PC-9 (cell line): ENCODE results near the gene ATG2A. TPM values are rescaled to one million over a fixed set of nuclear protein-coding genes. Genes with fewer than 3 reads are reported as not detected.

Source experiments
- BruUV-seq: library from RNA; stranded (reverse); fragments of 400-500 nt; replicated peaks from 2 replicates; lab custom pipeline; 2021; lab: Mats Ljungman, UMichigan
- CTCF ChIA-PET: fragments of 300-600 bp; sonication (Branson Sonifier 250); formaldehyde crosslinking; loops from one replicate; lab custom pipeline; 2022; ENCODE audit warnings: antibody characterized with exemption; lab: Charles Lee
- POLR2A ChIA-PET: fragments of 300-600 bp; sonication (Branson Sonifier 250); formaldehyde crosslinking; loops from one replicate; lab custom pipeline; 2022; ENCODE audit warnings: antibody characterized with exemption; ENCODE audit not compliant: unreplicated experiment; lab: Charles Lee
- DNase-seq, 2 experiments: peaks; one replicate each; pipeline versions ENCODE4 v3.0.0 to v3.0.0-alpha.2; 2015 to 2022; ENCODE audit warnings: mixed read lengths in 1 of 2
- H2AFZ ChIP-seq: fragments of 200-600 bp; sonication (generic); 2 replicates; pipeline ENCODE4 v1.8.1; 2017; ENCODE audit warnings: antibody characterized with exemption
- H3F3A ChIP-seq: fragments of 200-600 bp; sonication (generic); 2 replicates; pipeline ENCODE4 v1.8.1; 2017; ENCODE audit warnings: antibody characterized with exemption, mild to moderate bottlenecking, low read depth; ENCODE audit not compliant: insufficient read depth
- H3K27ac ChIP-seq: fragments of 200-600 bp; sonication (generic); 2 replicates; pipeline ENCODE4 v1.6.1; 2016; ENCODE audit warnings: mixed run types
- H3K27me3 ChIP-seq: fragments of 200-600 bp; sonication (generic); 2 replicates; pipeline ENCODE4 v1.6.1; 2016; ENCODE audit warnings: low read depth, mixed run types; ENCODE audit not compliant: insufficient read depth
- H3K36me3 ChIP-seq: fragments of 200-600 bp; sonication (generic); 2 replicates; pipeline ENCODE4 v1.6.1; 2016; ENCODE audit warnings: low read depth, mixed run types
- H3K4me1 ChIP-seq: fragments of 200-600 bp; sonication (generic); replicated peaks from 2 replicates; pipeline ENCODE4 v1.6.1; 2016; ENCODE audit warnings: mixed run types; ENCODE audit not compliant: insufficient read depth
- H3K4me2 ChIP-seq: fragments of 200-600 bp; sonication (generic); 2 replicates; pipeline ENCODE4 v1.6.1; 2017; ENCODE audit warnings: mixed run types
- H3K4me3 ChIP-seq: fragments of 200-600 bp; sonication (generic); 2 replicates; pipeline ENCODE4 v1.6.1; 2016; ENCODE audit warnings: mixed run types
- H3K79me2 ChIP-seq: fragments of 200-600 bp; sonication (generic); 2 replicates; pipeline ENCODE4 v1.6.1; 2017; ENCODE audit warnings: low read depth, mixed run types
- H3K9me2 ChIP-seq: fragments of 200-600 bp; sonication (generic); 2 replicates; pipeline ENCODE4 v1.8.1; 2017; ENCODE audit warnings: mild to moderate bottlenecking; ENCODE audit not compliant: insufficient read depth
- H3K9me3 ChIP-seq: fragments of 200-600 bp; sonication (generic); 2 replicates; pipeline ENCODE4 v1.8.1; 2016; ENCODE audit warnings: low read depth; ENCODE audit not compliant: insufficient read depth
- H4K20me1 ChIP-seq: fragments of 200-600 bp; sonication (generic); 2 replicates; pipeline ENCODE4 v1.8.1; 2017; ENCODE audit not compliant: insufficient read depth
- CTCF ChIP-seq: fragments of 200-600 bp; sonication (generic); conservative IDR thresholded peaks from 2 replicates; pipeline ENCODE4 v1.6.1; 2017; ENCODE audit warnings: mixed run types, antibody characterized with exemption, mild to moderate bottlenecking, moderate library complexity
- EZH2 ChIP-seq: fragments of 200-600 bp; sonication (generic); IDR thresholded peaks from 2 replicates; pipeline ENCODE4 v1.8.0; 2017; ENCODE audit warnings: antibody characterized with exemption, low read depth
- intact Hi-C: fragments of 100-400 bp; cut with micrococcal nuclease; formaldehyde crosslinking; loops from one replicate; pipeline ENCODE4 v1.10.0; 2022; ENCODE audit not compliant: unreplicated experiment
- total RNA-seq: library from RNA; stranded (reverse); gene quantifications from 2 replicates; pipeline ENCODE4 v1.2.3, GENCODE V29; 2021

Gene ATG2A
- total RNA-seq, 1 experiment from 2014 or later = 48.2 TPM

DNA sequence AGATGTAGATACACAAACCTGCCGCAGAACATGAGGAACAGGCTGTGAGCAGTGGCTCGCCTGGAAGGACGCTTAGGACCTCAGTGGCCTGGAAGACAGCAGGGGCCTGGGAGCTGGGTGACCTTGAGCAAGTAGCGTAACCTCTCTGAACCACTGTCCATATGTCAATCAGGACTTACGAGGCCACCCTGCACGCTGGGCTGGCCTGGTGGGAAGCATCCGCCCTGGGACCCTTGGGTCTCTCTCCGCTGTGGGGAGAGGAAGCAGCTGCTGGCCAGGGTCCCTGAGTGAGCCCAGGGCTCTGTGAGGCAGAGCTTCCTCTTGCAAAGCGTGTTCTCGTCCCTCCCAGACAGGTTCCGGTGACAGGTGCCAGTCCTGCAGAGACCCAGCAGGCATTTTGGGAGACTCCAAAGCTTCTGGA, 24.6 kb downstream of the ATG2A start:
- H4K20me1 ChIP-seq = 0 out of 2 replicates have a peak, but pooled peaks cover 4% of the 10 kb centered on the region
- H2AFZ ChIP-seq = no peak overlapping the region
- no TSS peak for BruUV-seq
- no peak for DNase-seq
- ChIA-PET CTCF (no interaction called here), POLR2A (interaction anchor here (0.5 kb wide), 1 partner anchor 219 kb away, joined by 3 read pairs; the partner anchor contains the start of gene TM7SF2)
- no peaks in the 10 kb centered on the region for H3K79me2 ChIP-seq
- TF ChIP-seq CTCF (no peak), EZH2 (no peak)
- no peaks in the 10 kb centered on the region for H3K9me2 ChIP-seq
- H3K4me1 ChIP-seq = peaks cover 12% of the 10 kb centered on the region
- no peaks in the 10 kb centered on the region for H3K9me3 ChIP-seq
- H3K27ac ChIP-seq = no peak overlapping the region
- H3F3A ChIP-seq = peaks cover 15% of the 10 kb centered on the region; the same call in 1 of the 2 replicates
- H3K27me3 ChIP-seq = no peaks in the 10 kb centered on the region
- no peak overlapping the region for H3K4me2 ChIP-seq
- H3K4me3 ChIP-seq = no peak overlapping the region
- intact Hi-C loops = no loop called here
- no peaks in the 10 kb centered on the region for H3K36me3 ChIP-seq

GRCh38 chr11:64891880-64892279, 25.1 kb downstream of the ATG2A start:
- CTCF ChIA-PET = interaction anchor here (0.6 kb wide), 2 partner anchors 44 to 461 kb away, joined by 3 to 4 read pairs; no protein-coding TSS in a partner anchor
- Histone ChIP-seq H3K9me2 (no peaks in the 10 kb centered on the region), H3K36me3 (no peaks in the 10 kb centered on the region), H3K4me2 (no peak overlapping the region), H3K4me3 (no peak overlapping the region), H3K9me3 (no peaks in the 10 kb centered on the region), H3K4me1 (peaks cover 12% of the 10 kb centered on the region), H2AFZ (no peak overlapping the region), H3K27ac (no peak overlapping the region), H3F3A (peaks cover 21% of the 10 kb centered on the region; the same call in 1 of the 2 replicates), H3K27me3 (no peaks in the 10 kb centered on the region), H4K20me1 (0 out of 2 replicates have a peak, but pooled peaks cover 4% of the 10 kb centered on the region), H3K79me2 (no peaks in the 10 kb centered on the region)
- no TSS peak for BruUV-seq
- TF ChIP-seq CTCF = no peak
- TF ChIP-seq EZH2 = no peak
- POLR2A ChIA-PET = no interaction called here
- DNase-seq = no peak
- intact Hi-C loops = no loop called here

GRCh38 chr11:64891215-64891848, 25.7 kb downstream of the ATG2A start:
- Histone ChIP-seq H3K27ac (no peak overlapping the region), H3K4me1 (peaks cover 13% of the 10 kb centered on the region), H3K4me2 (no peak overlapping the region), H4K20me1 (0 out of 2 replicates have a peak, but pooled peaks cover under 1% of the 10 kb centered on the region), H3K9me2 (no peaks in the 10 kb centered on the region), H3K27me3 (no peaks in the 10 kb centered on the region), H3K4me3 (no peak overlapping the region), H3F3A (peaks cover 17% of the 10 kb centered on the region; the same call in 1 of the 2 replicates), H3K9me3 (no peaks in the 10 kb centered on the region), H3K36me3 (no peaks in the 10 kb centered on the region), H3K79me2 (no peaks in the 10 kb centered on the region), H2AFZ (no peak overlapping the region)
- no TSS peak for BruUV-seq
- no peak for DNase-seq
- intact Hi-C loops = no loop called here
- ChIA-PET POLR2A (no interaction called here), CTCF (interaction anchor here (0.6 to 2.0 kb wide), 3 partner anchors 43 to 461 kb away, joined by 3 to 9 read pairs (median 4); no protein-coding TSS in a partner anchor)
- no peak for TF ChIP-seq EZH2
- no peak for TF ChIP-seq CTCF
